Measurements from ENCODE around the gene SRRM2.

The SRRM2 gene

GRCh38 chr16:2798723-2799204 lies 46.3 kb downstream of the SRRM2 start:
- DNase-seq (ENCODE audit: low read depth in 2 of 2) = no peak

- no peak for DNase-seq (ENCODE audit: low read depth in 2 of 2)
These were observed 46.9 kb downstream of the SRRM2 start for GRCh38 chr16:2799205-2799858.

GRCh38 chr16:2799859-2800226 lies 47.4 kb downstream of the SRRM2 start:
- DNase-seq (ENCODE audit: low read depth in 2 of 2) = no peak

GRCh38 chr16:2803545-2804195 lies 51.2 kb downstream of the SRRM2 start:
- no peak for DNase-seq (ENCODE audit: low read depth in 2 of 2)

GRCh38 chr16:2804728-2805127 lies 52.3 kb downstream of the SRRM2 start:
- DNase-seq (ENCODE audit: low read depth in 2 of 2) = no peak

- DNase-seq (ENCODE audit: low read depth in 2 of 2) = no peak
These were observed 53.8 kb downstream of the SRRM2 start for GRCh38 chr16:2806286-2806685.

- no peak for DNase-seq (ENCODE audit: low read depth in 2 of 2)
These were observed 55.7 kb downstream of the SRRM2 start for GRCh38 chr16:2808181-2808580.

- DNase-seq (ENCODE audit: low read depth in 2 of 2) = no peak
These were observed 56.8 kb downstream of the SRRM2 start for GRCh38 chr16:2809149-2809760.

- DNase-seq (ENCODE audit: low read depth in 2 of 2) = no peak
These were observed 58.2 kb downstream of the SRRM2 start for GRCh38 chr16:2810651-2811050.

GRCh38 chr16:2811703-2812471 lies 59.4 kb downstream of the SRRM2 start:
- no peak for DNase-seq (ENCODE audit: low read depth in 2 of 2)

- no peak for DNase-seq (ENCODE audit: low read depth in 2 of 2)
These were observed 61.4 kb downstream of the SRRM2 start for GRCh38 chr16:2813771-2814221.

- DNase-seq (ENCODE audit: low read depth in 2 of 2) = no peak
These were observed 62.3 kb downstream of the SRRM2 start for GRCh38 chr16:2814551-2815298.

GRCh38 chr16:2815299-2815771 lies 62.9 kb downstream of the SRRM2 start:
- DNase-seq (ENCODE audit: low read depth in 2 of 2) = no peak

GRCh38 chr16:2816751-2817339 lies 64.4 kb downstream of the SRRM2 start, which contains the start of gene PRSS21:
PRSS21 (plus strand) TSS chr16:2817237; CDS start chr16:2817269, 32 bp downstream.
- no peak for DNase-seq (ENCODE audit: low read depth in 2 of 2)

GRCh38 chr16:2817340-2818271 lies 65.2 kb downstream of the SRRM2 start:
- DNase-seq (ENCODE audit: low read depth in 2 of 2) = no peak

- DNase-seq (ENCODE audit: low read depth in 2 of 2) = no peak
These were observed 65.9 kb downstream of the SRRM2 start for GRCh38 chr16:2818272-2818876.

- DNase-seq (ENCODE audit: low read depth in 2 of 2) = no peak
These were observed 66.9 kb downstream of the SRRM2 start for GRCh38 chr16:2819179-2819938.
